ENCODE data around the gene ZC3H8. TPM values are rescaled to one million over a fixed set of nuclear protein-coding genes. Genes with fewer than 3 reads are reported as not detected.

The ZC3H8 gene
- total RNA-seq, 6 experiments from 2014 or later, result 3.4 to 34.4 (median 4.5) TPM

DNA sequence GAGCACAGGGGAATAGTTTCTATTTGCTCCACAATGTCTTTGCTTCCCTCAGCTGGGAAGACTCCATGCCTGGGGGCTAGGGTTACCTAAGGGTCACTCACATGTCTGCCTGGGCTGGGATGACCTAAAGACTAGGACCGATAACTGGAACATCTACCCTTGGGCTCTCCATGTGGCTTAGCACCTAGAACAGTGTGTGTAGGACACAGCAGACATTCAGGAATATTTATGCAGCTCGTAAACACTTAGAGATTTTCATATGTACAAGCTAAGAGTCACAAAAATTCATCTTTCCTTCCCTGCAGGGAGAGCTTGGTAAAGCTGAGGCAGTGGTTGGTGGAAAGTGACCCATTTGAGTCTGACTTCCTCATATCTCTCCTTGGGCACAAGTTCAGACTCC lies 60.8 kb downstream of the ZC3H8 start:
- no peaks in the 10 kb centered on the region for H3K27me3 ChIP-seq
- H3K4me3 ChIP-seq, result no peak overlapping the region
- WGBS (ENCODE audit: insufficient coverage, low coverage, low lambda C conversion rate, missing lambda C conversion rate), result 90% methylated on average over 2 of the region's 2 CpGs
- TF ChIP-seq POLR2A (IDR thresholded peaks at IDR 0.05), result no peak
- ATAC-seq (no peak), DNase-seq (no peak)
- intact Hi-C loops (cut with DNase I), result no loop called here
- H3K27ac ChIP-seq, result no peak overlapping the region
- H3K36me3 ChIP-seq, result no peaks in the 10 kb centered on the region
- H3K4me1 ChIP-seq, result no peaks in the 10 kb centered on the region
- H3K9me3 ChIP-seq, result no peaks in the 10 kb centered on the region

GRCh38 chr2:112189001-112189556 lies 65.8 kb downstream of the ZC3H8 start:
- Histone ChIP-seq H3K9me3 (no peaks in the 10 kb centered on the region), H3K4me1 (no peaks in the 10 kb centered on the region), H3K4me3 (no peak overlapping the region), H3K27ac (no peak overlapping the region), H3K36me3 (no peaks in the 10 kb centered on the region), H3K27me3 (no peaks in the 10 kb centered on the region)
- DNase-seq (no peak), ATAC-seq (no peak)
- no peak for TF ChIP-seq POLR2A (IDR thresholded peaks at IDR 0.05)
- TF ChIP-seq, protein P1, sequence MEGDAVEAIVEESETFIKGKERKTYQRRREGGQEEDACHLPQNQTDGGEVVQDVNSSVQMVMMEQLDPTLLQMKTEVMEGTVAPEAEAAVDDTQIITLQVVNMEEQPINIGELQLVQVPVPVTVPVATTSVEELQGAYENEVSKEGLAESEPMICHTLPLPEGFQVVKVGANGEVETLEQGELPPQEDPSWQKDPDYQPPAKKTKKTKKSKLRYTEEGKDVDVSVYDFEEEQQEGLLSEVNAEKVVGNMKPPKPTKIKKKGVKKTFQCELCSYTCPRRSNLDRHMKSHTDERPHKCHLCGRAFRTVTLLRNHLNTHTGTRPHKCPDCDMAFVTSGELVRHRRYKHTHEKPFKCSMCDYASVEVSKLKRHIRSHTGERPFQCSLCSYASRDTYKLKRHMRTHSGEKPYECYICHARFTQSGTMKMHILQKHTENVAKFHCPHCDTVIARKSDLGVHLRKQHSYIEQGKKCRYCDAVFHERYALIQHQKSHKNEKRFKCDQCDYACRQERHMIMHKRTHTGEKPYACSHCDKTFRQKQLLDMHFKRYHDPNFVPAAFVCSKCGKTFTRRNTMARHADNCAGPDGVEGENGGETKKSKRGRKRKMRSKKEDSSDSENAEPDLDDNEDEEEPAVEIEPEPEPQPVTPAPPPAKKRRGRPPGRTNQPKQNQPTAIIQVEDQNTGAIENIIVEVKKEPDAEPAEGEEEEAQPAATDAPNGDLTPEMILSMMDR (IDR thresholded peaks at IDR 0.05), result no peak
- no CpG with 5 or more reads among the region's 3 CpGs for WGBS (ENCODE audit: insufficient coverage, low coverage, low lambda C conversion rate, missing lambda C conversion rate)
- intact Hi-C loops (cut with DNase I), result no loop called here

GRCh38 chr2:112187805-112188596 lies 66.8 kb downstream of the ZC3H8 start:
- peak in 1 of 4 donors; percentile 45 for ATAC-seq
- H3K9me3 ChIP-seq, result no peaks in the 10 kb centered on the region
- WGBS (ENCODE audit: insufficient coverage, low coverage, low lambda C conversion rate, missing lambda C conversion rate), result 65% methylated on average over 8 of the region's 9 CpGs
- no peak overlapping the region for H3K4me3 ChIP-seq
- intact Hi-C loops (cut with DNase I), result no loop called here
- DNase-seq, result no peak
- no peaks in the 10 kb centered on the region for H3K27me3 ChIP-seq
- no peaks in the 10 kb centered on the region for H3K36me3 ChIP-seq
- TF ChIP-seq, protein P1 (IDR thresholded peaks at IDR 0.05), result no peak
- TF ChIP-seq POLR2A (IDR thresholded peaks at IDR 0.05), result no peak
- H3K4me1 ChIP-seq, result no peaks in the 10 kb centered on the region
- H3K27ac ChIP-seq, result no peak overlapping the region

- H3K27ac ChIP-seq, result no peak overlapping the region
- DNase-seq (no peak), ATAC-seq (no peak)
- H3K4me1 ChIP-seq, result no peaks in the 10 kb centered on the region
- no peak overlapping the region for H3K4me3 ChIP-seq
- H3K9me3 ChIP-seq, result no peaks in the 10 kb centered on the region
- no peaks in the 10 kb centered on the region for H3K27me3 ChIP-seq
- 85% methylated on average over 7 of the region's 31 CpGs for WGBS (ENCODE audit: insufficient coverage, low coverage, low lambda C conversion rate, missing lambda C conversion rate)
- H3K36me3 ChIP-seq, result no peaks in the 10 kb centered on the region
- intact Hi-C loops (cut with DNase I), result no loop called here
- TF ChIP-seq, protein P1 (IDR thresholded peaks at IDR 0.05), result no peak
- TF ChIP-seq POLR2A (IDR thresholded peaks at IDR 0.05), result no peak
Observed at GRCh38 chr2:112187046-112187715, 67.7 kb downstream of the ZC3H8 start.

GRCh38 chr2:112185131-112185530 lies 69.7 kb downstream of the ZC3H8 start:
- no peaks in the 10 kb centered on the region for H3K9me3 ChIP-seq
- ATAC-seq (no peak), DNase-seq (no peak)
- TF ChIP-seq, protein P1 (IDR thresholded peaks at IDR 0.05), result no peak
- no peak for TF ChIP-seq POLR2A (IDR thresholded peaks at IDR 0.05)
- no peaks in the 10 kb centered on the region for H3K36me3 ChIP-seq
- 83% methylated on average over 1 of the region's 9 CpGs for WGBS (ENCODE audit: insufficient coverage, low coverage, low lambda C conversion rate, missing lambda C conversion rate)
- H3K4me3 ChIP-seq, result no peak overlapping the region
- intact Hi-C loops (cut with DNase I), result no loop called here
- H3K4me1 ChIP-seq, result no peaks in the 10 kb centered on the region
- H3K27ac ChIP-seq, result no peak overlapping the region
- no peaks in the 10 kb centered on the region for H3K27me3 ChIP-seq

All from right lobe of liver (tissue), 6 donors.